Esophagus muscularis mucosa (tissue), 4 donors: ENCODE data around the gene LMO4.

Source experiments
- EP300 ChIP-seq: sonication (generic); formaldehyde crosslinking; IDR thresholded peaks from one replicate; pipeline ENCODE4 v1.6.1; 2017; ENCODE audit warnings: antibody characterized with exemption
- POLR2A ChIP-seq: fragments of 450-650 bp; IDR thresholded peaks from one replicate; pipeline ENCODE4 v1.6.1; 2017; ENCODE audit warnings: antibody characterized with exemption, moderate library complexity, mild to moderate bottlenecking, low read depth
- POLR2AphosphoS5 ChIP-seq, 2 donors: sonication (generic); formaldehyde crosslinking; IDR thresholded peaks; one replicate each; pipeline ENCODE4 v1.6.1; 2017; ENCODE audit warnings: antibody characterized with exemption in 2 of 2
- TF ChIP-seq, protein P1 (sequence below), 3 experiments: fragments of 200-600 bp in 2 of 3; fragments of 450-650 bp in 1 of 3; sonication (generic) in 2 of 3; IDR thresholded peaks; one replicate each; pipeline ENCODE4 v1.5.1; 2017 to 2019; ENCODE audit warnings: antibody characterized with exemption in 3 of 3, mild to moderate bottlenecking in 2 of 3, moderate library complexity in 1 of 3

DNA sequence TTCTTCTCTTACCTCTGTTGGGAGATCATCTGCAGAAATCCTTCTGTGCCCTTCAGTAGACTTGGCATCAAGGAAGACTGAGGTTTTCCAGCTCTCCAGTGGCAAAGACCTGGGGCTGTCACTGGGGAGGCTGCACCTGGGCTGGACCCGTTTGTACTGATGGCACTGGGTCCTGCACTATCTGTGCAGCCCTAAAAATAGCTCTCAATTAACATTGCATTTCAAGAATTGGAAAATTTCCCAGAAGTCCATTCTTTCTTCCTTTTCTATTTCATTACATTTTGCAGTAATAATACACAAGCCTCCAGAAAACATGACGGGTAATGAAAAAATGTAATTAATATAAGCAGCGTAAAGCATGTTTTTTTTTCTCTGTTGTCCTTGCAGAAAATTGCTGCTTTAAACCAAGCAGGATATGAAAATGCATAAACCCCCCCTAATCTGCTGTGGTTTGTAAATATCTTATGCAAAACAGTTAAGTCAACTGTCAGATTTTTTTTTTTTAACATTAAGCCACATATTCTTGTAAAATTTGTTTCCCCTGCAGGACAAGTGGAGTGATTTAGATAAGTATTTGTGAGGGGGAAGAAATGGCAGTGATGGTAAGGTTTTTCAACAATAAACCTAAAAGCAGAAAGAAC, 64.9 kb downstream of the LMO4 start:
- no peak for TF ChIP-seq POLR2A
- TF ChIP-seq, protein P1, sequence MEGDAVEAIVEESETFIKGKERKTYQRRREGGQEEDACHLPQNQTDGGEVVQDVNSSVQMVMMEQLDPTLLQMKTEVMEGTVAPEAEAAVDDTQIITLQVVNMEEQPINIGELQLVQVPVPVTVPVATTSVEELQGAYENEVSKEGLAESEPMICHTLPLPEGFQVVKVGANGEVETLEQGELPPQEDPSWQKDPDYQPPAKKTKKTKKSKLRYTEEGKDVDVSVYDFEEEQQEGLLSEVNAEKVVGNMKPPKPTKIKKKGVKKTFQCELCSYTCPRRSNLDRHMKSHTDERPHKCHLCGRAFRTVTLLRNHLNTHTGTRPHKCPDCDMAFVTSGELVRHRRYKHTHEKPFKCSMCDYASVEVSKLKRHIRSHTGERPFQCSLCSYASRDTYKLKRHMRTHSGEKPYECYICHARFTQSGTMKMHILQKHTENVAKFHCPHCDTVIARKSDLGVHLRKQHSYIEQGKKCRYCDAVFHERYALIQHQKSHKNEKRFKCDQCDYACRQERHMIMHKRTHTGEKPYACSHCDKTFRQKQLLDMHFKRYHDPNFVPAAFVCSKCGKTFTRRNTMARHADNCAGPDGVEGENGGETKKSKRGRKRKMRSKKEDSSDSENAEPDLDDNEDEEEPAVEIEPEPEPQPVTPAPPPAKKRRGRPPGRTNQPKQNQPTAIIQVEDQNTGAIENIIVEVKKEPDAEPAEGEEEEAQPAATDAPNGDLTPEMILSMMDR (IDR thresholded peaks at IDR 0.05), result no peak
- no peak for TF ChIP-seq POLR2AphosphoS5 (IDR thresholded peaks at IDR 0.05)
- no peak for TF ChIP-seq EP300
